Glutamatergic neuron (in vitro differentiated cells): ENCODE data around the gene ANO5. TPM values are rescaled to one million over a fixed set of nuclear protein-coding genes. Genes with fewer than 3 reads are reported as not detected.

Experiments
- DNase-seq: peaks from one replicate; pipeline ENCODE4 v3.0.0; 2022
- H3K27ac Mint-ChIP-seq: one replicate; pipeline ENCODE4 v1.8.0; 2020; ENCODE audit warnings: mild to moderate bottlenecking, mixed read lengths, inconsistent platforms; ENCODE audit not compliant: unreplicated experiment
- H3K27me3 Mint-ChIP-seq: one replicate; pipeline ENCODE4 v1.8.0; 2020; ENCODE audit warnings: mild to moderate bottlenecking, moderate library complexity, mixed read lengths, inconsistent platforms; ENCODE audit not compliant: unreplicated experiment
- H3K36me3 Mint-ChIP-seq: one replicate; pipeline ENCODE4 v1.8.0; 2020; ENCODE audit warnings: mild to moderate bottlenecking, mixed read lengths, inconsistent platforms; ENCODE audit not compliant: unreplicated experiment
- H3K4me1 Mint-ChIP-seq: one replicate; pipeline ENCODE4 v1.8.0; 2020; ENCODE audit warnings: mild to moderate bottlenecking, low read depth, mixed read lengths, inconsistent platforms; ENCODE audit not compliant: unreplicated experiment
- H3K4me3 Mint-ChIP-seq: one replicate; pipeline ENCODE4 v1.8.0; 2020; ENCODE audit warnings: mild to moderate bottlenecking, mixed read lengths, inconsistent platforms; ENCODE audit not compliant: unreplicated experiment
- H3K9me3 Mint-ChIP-seq: one replicate; pipeline ENCODE4 v1.8.0; 2020; ENCODE audit warnings: mild to moderate bottlenecking, moderate library complexity, mixed read lengths, inconsistent platforms; ENCODE audit not compliant: unreplicated experiment
- CTCF ChIP-seq: fragments of 200-600 bp; sonication (generic); IDR thresholded peaks from one replicate; pipeline ENCODE4 v1.5.0; 2021; ENCODE audit not compliant: partially characterized antibody, unreplicated experiment
- total RNA-seq: library from RNA; stranded (reverse); fragmentation: NEBNext Ultra II Directional; extraction: Animal tissue kit (Norgen Biotek cat#: 25700); gene quantifications from one replicate; pipeline ENCODE4 v1.2.1, GENCODE V29; 2021; ENCODE audit not compliant: unreplicated experiment

ANO5 gene
- total RNA-seq, 1 donor from 2014 or later: 5.4 TPM

GRCh38 chr11:22317656-22318055, 124.8 kb downstream of the ANO5 start:
- no peak overlapping the region for H3K4me3 Mint-ChIP-seq
- no peak for DNase-seq
- no peak for TF ChIP-seq CTCF
- H3K9me3 Mint-ChIP-seq: peaks cover 2% of the 10 kb centered on the region
- H3K4me1 Mint-ChIP-seq: peaks cover 5% of the 10 kb centered on the region
- peaks cover 5% of the 10 kb centered on the region for H3K36me3 Mint-ChIP-seq
- peaks cover 1% of the 10 kb centered on the region for H3K27me3 Mint-ChIP-seq
- no peak overlapping the region for H3K27ac Mint-ChIP-seq

- H3K4me3 Mint-ChIP-seq: no peak overlapping the region
- H3K27ac Mint-ChIP-seq: no peak overlapping the region
- no peak for TF ChIP-seq CTCF
- DNase-seq: no peak
- no peaks in the 10 kb centered on the region for H3K36me3 Mint-ChIP-seq
- peaks cover 7% of the 10 kb centered on the region for H3K4me1 Mint-ChIP-seq
- H3K27me3 Mint-ChIP-seq: peaks cover 6% of the 10 kb centered on the region
- H3K9me3 Mint-ChIP-seq: peaks cover 4% of the 10 kb centered on the region
Measured at GRCh38 chr11:22331771-22332170, 138.9 kb downstream of the ANO5 start.

Other genes starting within 250 kb of the ANO5 start
- 170 TPM for gene SLC17A6, start 145.3 kb downstream of the ANO5 start, total RNA-seq